Peyer's patch (tissue), 4 donors: ENCODE measurements around the gene LRRK1. TPM values are rescaled to one million over a fixed set of nuclear protein-coding genes. Genes with fewer than 3 reads are reported as not detected.

ENCODE experiments used
- DNase-seq, 3 donors: peaks; one replicate each; pipeline ENCODE4 v3.0.0-alpha.2; 2017 to 2019
- H3K27ac ChIP-seq, 4 donors: fragments of 200-600 bp; sonication (generic); one replicate each; pipeline ENCODE4 v1.5.1; 2016 to 2019
- H3K27me3 ChIP-seq, 2 donors: fragments of 200-600 bp; sonication (generic); one replicate each; pipeline ENCODE4 v1.5.1; 2019
- H3K36me3 ChIP-seq, 3 donors: fragments of 200-600 bp; sonication (generic); one replicate each; pipeline ENCODE4 v1.5.1; 2016 to 2019
- H3K4me1 ChIP-seq, 4 donors: fragments of 200-600 bp; sonication (generic); one replicate each; pipeline ENCODE4 v1.5.1; 2016 to 2019
- H3K4me3 ChIP-seq, 4 donors: fragments of 200-600 bp; sonication (generic); 1 replicate in 3 of 4; 2 replicates in 1 of 4; pipeline ENCODE4 v1.5.1; 2016 to 2019; ENCODE audit warnings: mild to moderate bottlenecking in 1 of 4
- H3K9me3 ChIP-seq, 4 donors: fragments of 200-600 bp; sonication (generic); one replicate each; pipeline ENCODE4 v1.5.1; 2016 to 2019; ENCODE audit warnings: mild to moderate bottlenecking in 1 of 4
- CTCF ChIP-seq, 6 experiments: fragments of 450-650 bp in 4 of 6; fragments of 200-600 bp in 2 of 6; sonication (generic) in 1 of 6; IDR thresholded peaks; one replicate each; pipeline ENCODE4 v1.5.1; 2017 to 2019; ENCODE audit warnings: antibody characterized with exemption in 6 of 6, mild to moderate bottlenecking in 3 of 6, moderate library complexity in 1 of 6
- POLR2A ChIP-seq, 2 donors: fragments of 450-650 bp; IDR thresholded peaks; one replicate each; pipeline ENCODE4 v1.5.1; 2017; ENCODE audit warnings: antibody characterized with exemption in 2 of 2, mild to moderate bottlenecking in 2 of 2, moderate library complexity in 2 of 2
- total RNA-seq, 4 donors: library from RNA; depleted of rRNA; stranded (reverse); fragments of >200 nt; gene quantifications; one replicate each; pipeline ENCODE4 v1.1.0, GENCODE V29; 2016

The LRRK1 gene
- total RNA-seq, 4 donors from 2014 or later = 49.2 to 66.0 (median 55.5) TPM

GRCh38 chr15:101047301-101047781, 128.2 kb downstream of the LRRK1 start:
- TF ChIP-seq POLR2A (IDR thresholded peaks at IDR 0.05) = no peak
- no peak for TF ChIP-seq CTCF (IDR thresholded peaks at IDR 0.05)
- H3K36me3 ChIP-seq = peaks cover 0 to 63% (median 0%) of the 10 kb centered on the region in 3 donors
- H3K9me3 ChIP-seq = no peaks in the 10 kb centered on the region
- peak overlapping the region in 2 of 4 donors; percentile 21 to 25 for H3K27ac ChIP-seq
- no peaks in the 10 kb centered on the region for H3K4me1 ChIP-seq
- H3K4me3 ChIP-seq = no peak overlapping the region
- peak; percentile 12 to 43 (median 38) for DNase-seq
- no peaks in the 10 kb centered on the region for H3K27me3 ChIP-seq

- Histone ChIP-seq H3K36me3 (peaks cover 0 to 63% (median 0%) of the 10 kb centered on the region in 3 donors), H3K27me3 (no peaks in the 10 kb centered on the region), H3K4me3 (no peak overlapping the region), H3K27ac (no peak overlapping the region), H3K9me3 (no peaks in the 10 kb centered on the region), H3K4me1 (no peaks in the 10 kb centered on the region)
- DNase-seq = peak; percentile 9 to 33 (median 11)
- TF ChIP-seq CTCF (IDR thresholded peaks at IDR 0.05) (no peak), POLR2A (IDR thresholded peaks at IDR 0.05) (no peak)
Measured at GRCh38 chr15:101048176-101048575, 129.0 kb downstream of the LRRK1 start.

- no peak for TF ChIP-seq POLR2A (IDR thresholded peaks at IDR 0.05)
- TF ChIP-seq CTCF (IDR thresholded peaks at IDR 0.05) = no peak
Measured at GRCh38 chr15:101048581-101049030, 129.4 kb downstream of the LRRK1 start.

GRCh38 chr15:101049282-101049681, 130.1 kb downstream of the LRRK1 start:
- TF ChIP-seq POLR2A (IDR thresholded peaks at IDR 0.05) (no peak), CTCF (IDR thresholded peaks at IDR 0.05) (no peak)
- Histone ChIP-seq H3K27ac (no peak overlapping the region), H3K36me3 (peaks cover 0 to 68% (median 0%) of the 10 kb centered on the region in 3 donors), H3K4me1 (no peaks in the 10 kb centered on the region), H3K4me3 (no peak overlapping the region), H3K27me3 (no peaks in the 10 kb centered on the region), H3K9me3 (no peaks in the 10 kb centered on the region)
- peak; percentile 6 to 20 (median 11) for DNase-seq

More at GRCh38 chr15:101048581-101049030, 129.4 kb downstream of the LRRK1 start:
- no peaks in the 10 kb centered on the region for H3K27me3 ChIP-seq
- H3K4me1 ChIP-seq = no peaks in the 10 kb centered on the region
- no peak overlapping the region for H3K27ac ChIP-seq
- peak; percentile 6 to 40 (median 33) for DNase-seq
- H3K9me3 ChIP-seq = no peaks in the 10 kb centered on the region
- no peak overlapping the region for H3K4me3 ChIP-seq
- H3K36me3 ChIP-seq = peaks cover 0 to 67% (median 0%) of the 10 kb centered on the region in 3 donors

GRCh38 chr15:101049856-101050622, 130.9 kb downstream of the LRRK1 start:
- TF ChIP-seq POLR2A (IDR thresholded peaks at IDR 0.05) (no peak), CTCF (IDR thresholded peaks at IDR 0.05) (no peak)
- peaks cover 0 to 71% (median 0%) of the 10 kb centered on the region in 3 donors for H3K36me3 ChIP-seq
- H3K27ac ChIP-seq = no peak overlapping the region
- no peaks in the 10 kb centered on the region for H3K4me1 ChIP-seq
- H3K9me3 ChIP-seq = no peaks in the 10 kb centered on the region
- H3K27me3 ChIP-seq = no peaks in the 10 kb centered on the region
- peak in 1 of 3 donors; percentile 42 for DNase-seq
- no peak overlapping the region for H3K4me3 ChIP-seq
